Stimulated activated CD8-positive, alpha-beta memory T cell treated with anti-CD3 and anti-CD28 coated beads, Interleukin-4, amount 100 ng/mL, for 24 hours (primary cell): Measurements from ENCODE around the gene PATJ.
"Not testable (repeated sequence)": the region's sequence is repeated elsewhere in the genome, so short reads cannot be mapped to it uniquely, and the experiment has no call there.

ENCODE experiments used
- DNase-seq: peaks from one replicate; pipeline ENCODE4 v3.0.0-alpha.2; 2020; ENCODE audit warnings: low read depth

The PATJ gene

GRCh38 chr1:61828805-61829204 lies 86.5 kb downstream of the PATJ start:
- DNase-seq, result no peak

- DNase-seq, result no peak
Measured at GRCh38 chr1:61836649-61837048, 94.4 kb downstream of the PATJ start.

- not testable (repeated sequence) for DNase-seq
Measured at GRCh38 chr1:61837607-61838006, 95.3 kb downstream of the PATJ start.

- DNase-seq, result no peak
Measured at GRCh38 chr1:61839679-61840078, 97.4 kb downstream of the PATJ start.

- DNase-seq, result no peak
Measured at GRCh38 chr1:61842036-61842435, 99.8 kb downstream of the PATJ start.

GRCh38 chr1:61842863-61843514 lies 100.7 kb downstream of the PATJ start:
- DNase-seq, result no peak

GRCh38 chr1:61844006-61844405 lies 101.7 kb downstream of the PATJ start:
- no peak for DNase-seq

- DNase-seq, result not testable (repeated sequence)
Measured at GRCh38 chr1:61844664-61845063, 102.4 kb downstream of the PATJ start.

GRCh38 chr1:61851235-61851634 lies 109.0 kb downstream of the PATJ start:
- no peak for DNase-seq

GRCh38 chr1:61851849-61852669 lies 109.8 kb downstream of the PATJ start:
- no peak for DNase-seq

GRCh38 chr1:61852670-61853015 lies 110.4 kb downstream of the PATJ start:
- no peak for DNase-seq

- DNase-seq, result no peak
Measured at GRCh38 chr1:61853583-61853982, 111.3 kb downstream of the PATJ start.

- no peak for DNase-seq
Measured at GRCh38 chr1:61864489-61864888, 122.2 kb downstream of the PATJ start.

GRCh38 chr1:61865646-61866220 lies 123.5 kb downstream of the PATJ start:
- DNase-seq, result no peak

GRCh38 chr1:61869691-61870109 lies 127.4 kb downstream of the PATJ start:
- DNase-seq, result no peak

- no peak for DNase-seq
Measured at GRCh38 chr1:61872206-61872605, 129.9 kb downstream of the PATJ start.

GRCh38 chr1:61873581-61873980 lies 131.3 kb downstream of the PATJ start:
- no peak for DNase-seq

- no peak for DNase-seq
Measured at GRCh38 chr1:61873994-61874393, 131.7 kb downstream of the PATJ start.

- no peak for DNase-seq
Measured at GRCh38 chr1:61875198-61875597, 132.9 kb downstream of the PATJ start.

GRCh38 chr1:61879887-61880474 lies 137.7 kb downstream of the PATJ start:
- DNase-seq, result not testable (repeated sequence)

- no peak for DNase-seq
Measured at GRCh38 chr1:61887076-61887867, 145.0 kb downstream of the PATJ start.

- no peak for DNase-seq
Measured at GRCh38 chr1:61887931-61888564, 145.8 kb downstream of the PATJ start.
